ENCODE measurements around the gene CRYBA1.
"Not testable (repeated sequence)": the region's sequence is repeated elsewhere in the genome, so short reads cannot be mapped to it uniquely, and the experiment has no call there.

Gene CRYBA1

GRCh38 chr17:29216856-29217255, 29.8 kb upstream of the CRYBA1 start:
- TF ChIP-seq, protein P1, sequence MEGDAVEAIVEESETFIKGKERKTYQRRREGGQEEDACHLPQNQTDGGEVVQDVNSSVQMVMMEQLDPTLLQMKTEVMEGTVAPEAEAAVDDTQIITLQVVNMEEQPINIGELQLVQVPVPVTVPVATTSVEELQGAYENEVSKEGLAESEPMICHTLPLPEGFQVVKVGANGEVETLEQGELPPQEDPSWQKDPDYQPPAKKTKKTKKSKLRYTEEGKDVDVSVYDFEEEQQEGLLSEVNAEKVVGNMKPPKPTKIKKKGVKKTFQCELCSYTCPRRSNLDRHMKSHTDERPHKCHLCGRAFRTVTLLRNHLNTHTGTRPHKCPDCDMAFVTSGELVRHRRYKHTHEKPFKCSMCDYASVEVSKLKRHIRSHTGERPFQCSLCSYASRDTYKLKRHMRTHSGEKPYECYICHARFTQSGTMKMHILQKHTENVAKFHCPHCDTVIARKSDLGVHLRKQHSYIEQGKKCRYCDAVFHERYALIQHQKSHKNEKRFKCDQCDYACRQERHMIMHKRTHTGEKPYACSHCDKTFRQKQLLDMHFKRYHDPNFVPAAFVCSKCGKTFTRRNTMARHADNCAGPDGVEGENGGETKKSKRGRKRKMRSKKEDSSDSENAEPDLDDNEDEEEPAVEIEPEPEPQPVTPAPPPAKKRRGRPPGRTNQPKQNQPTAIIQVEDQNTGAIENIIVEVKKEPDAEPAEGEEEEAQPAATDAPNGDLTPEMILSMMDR (IDR thresholded peaks at IDR 0.05; ENCODE audit: control insufficient read depth, insufficient read depth, low read depth, low read length, missing control alignments): no peak
- no peak overlapping the region for H3K4me3 ChIP-seq (ENCODE audit: control insufficient read depth, low read depth, low read length)
- DNase-seq (ENCODE audit: low read depth): no peak

- no peak overlapping the region for H3K4me3 ChIP-seq (ENCODE audit: control insufficient read depth, low read depth, low read length)
- peak; percentile 55 for DNase-seq (ENCODE audit: low read depth)
- TF ChIP-seq, protein P1 (IDR thresholded peaks at IDR 0.05; ENCODE audit: control insufficient read depth, insufficient read depth, low read depth, low read length, missing control alignments): peak; percentile 92
Measured at GRCh38 chr17:29219378-29220047, 27.1 kb upstream of the CRYBA1 start.

DNA sequence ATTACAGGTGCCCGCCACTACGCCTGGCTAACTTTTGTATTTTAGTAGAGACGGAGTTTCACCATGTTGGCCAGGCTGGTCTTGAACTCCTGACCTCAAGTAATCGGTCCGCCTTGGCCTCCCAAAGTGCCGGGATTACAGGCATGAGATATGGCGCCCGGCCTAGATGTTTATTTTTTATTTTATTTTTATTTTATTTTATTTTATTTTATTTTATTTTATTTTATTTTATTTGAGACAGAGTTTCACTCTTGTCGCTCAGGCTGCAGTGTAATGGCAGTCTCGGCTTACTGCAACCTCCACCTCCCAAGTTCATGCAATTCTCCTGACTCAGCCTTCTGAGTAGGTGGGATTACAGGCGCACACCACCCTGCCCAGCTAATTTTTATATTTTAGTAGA, 25.3 kb upstream of the CRYBA1 start:
- not testable (repeated sequence) for DNase-seq (ENCODE audit: low read depth); H3K4me3 ChIP-seq (ENCODE audit: control insufficient read depth, low read depth, low read length)

- no peak for DNase-seq (ENCODE audit: low read depth)
- H3K4me3 ChIP-seq (ENCODE audit: control insufficient read depth, low read depth, low read length): no peak overlapping the region
- TF ChIP-seq, protein P1 (IDR thresholded peaks at IDR 0.05; ENCODE audit: control insufficient read depth, insufficient read depth, low read depth, low read length, missing control alignments): no peak
Measured at GRCh38 chr17:29225396-29225795, 21.3 kb upstream of the CRYBA1 start.

- H3K4me3 ChIP-seq (ENCODE audit: control insufficient read depth, low read depth, low read length): no peak overlapping the region
- DNase-seq (ENCODE audit: low read depth): no peak
- TF ChIP-seq, protein P1 (IDR thresholded peaks at IDR 0.05; ENCODE audit: control insufficient read depth, insufficient read depth, low read depth, low read length, missing control alignments): no peak
Measured at GRCh38 chr17:29233301-29233700, 13.4 kb upstream of the CRYBA1 start.

DNA sequence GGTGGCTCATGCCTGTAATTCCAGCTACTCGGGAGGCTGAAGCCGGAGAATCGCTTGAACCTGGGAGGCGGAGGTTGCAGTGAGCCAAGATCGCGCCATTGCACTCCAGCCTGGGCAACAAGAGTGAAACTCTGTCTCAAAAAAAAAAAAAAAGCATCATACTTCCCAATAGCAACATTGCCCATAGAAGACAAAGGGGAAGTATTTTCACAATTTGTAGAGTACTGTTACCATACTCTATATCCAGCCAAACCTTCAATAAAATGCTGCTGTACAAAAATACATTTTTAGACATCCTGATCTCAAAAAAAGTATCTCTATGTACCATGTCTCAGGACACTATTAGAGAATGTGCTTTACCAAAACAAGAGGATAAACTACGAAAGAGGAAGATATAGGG, 11.7 kb upstream of the CRYBA1 start:
- not testable (repeated sequence) for H3K4me3 ChIP-seq (ENCODE audit: control insufficient read depth, low read depth, low read length); DNase-seq (ENCODE audit: low read depth)

DNA sequence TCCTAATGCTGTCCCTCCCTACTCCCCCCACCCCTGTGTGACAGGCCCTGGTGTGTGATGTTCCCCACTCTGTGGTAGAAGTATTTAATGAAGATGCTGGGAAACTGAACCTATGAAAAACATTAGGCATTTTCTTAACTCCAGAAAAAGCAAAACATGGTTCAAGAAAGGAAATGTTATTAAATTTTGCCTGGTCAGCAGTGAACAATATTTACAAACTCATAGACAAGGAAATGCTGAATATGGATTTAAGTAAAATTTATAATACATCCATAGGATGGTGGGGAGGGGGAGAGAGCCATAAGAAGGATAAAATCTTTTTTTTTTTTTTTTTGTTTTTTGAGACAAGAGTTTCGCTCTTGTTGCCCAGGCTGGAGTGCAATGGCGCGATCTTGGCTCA, 10.8 kb upstream of the CRYBA1 start:
- no peak overlapping the region for H3K4me3 ChIP-seq (ENCODE audit: control insufficient read depth, low read depth, low read length)
- TF ChIP-seq, protein P1 (IDR thresholded peaks at IDR 0.05; ENCODE audit: control insufficient read depth, insufficient read depth, low read depth, low read length, missing control alignments): no peak
- DNase-seq (ENCODE audit: low read depth): no peak

All from AG09309 (cell line).